ENCODE results near the gene RBM26.

GRCh38 chr13:79387853-79388252 is 18.2 kb downstream of the RBM26 start:
- TF ChIP-seq CTCF (IDR thresholded peaks at IDR 0.05) (no peak), POLR2AphosphoS5 (IDR thresholded peaks at IDR 0.05) (no peak)
